GM19351 (cell line): ENCODE results near the gene COA8.

Experiments used
- ATAC-seq: cut with Tn5 transposase; IDR thresholded peaks from one replicate; pipeline ENCODE4 v1.9.1; 2021; ENCODE audit warnings: mild to moderate bottlenecking, moderate library complexity; ENCODE audit not compliant: unreplicated experiment

Gene COA8

GRCh38 chr14:103547941-103548462, 14.8 kb upstream of the COA8 start:
- no peak for ATAC-seq

GRCh38 chr14:103548463-103549351, 14.1 kb upstream of the COA8 start:
- no peak for ATAC-seq

- ATAC-seq: no peak
Observed at GRCh38 chr14:103549361-103550311, 13.1 kb upstream of the COA8 start.

- no peak for ATAC-seq
Observed at GRCh38 chr14:103550451-103551337, 12.1 kb upstream of the COA8 start.

- ATAC-seq: no peak
Observed at GRCh38 chr14:103551338-103551762, 11.4 kb upstream of the COA8 start.

GRCh38 chr14:103552011-103552845, 10.5 kb upstream of the COA8 start:
- no peak for ATAC-seq

GRCh38 chr14:103552846-103553210, 9.9 kb upstream of the COA8 start:
- ATAC-seq: no peak

- no peak for ATAC-seq
Observed at GRCh38 chr14:103555559-103556337, 7.0 kb upstream of the COA8 start.

- ATAC-seq: no peak
Observed at GRCh38 chr14:103556946-103557758, 5.6 kb upstream of the COA8 start.

- ATAC-seq: no peak
Observed at GRCh38 chr14:103558071-103558882, 4.5 kb upstream of the COA8 start.

GRCh38 chr14:103559766-103560165, 3.0 kb upstream of the COA8 start:
- no peak for ATAC-seq

GRCh38 chr14:103560691-103561090, 2.1 kb upstream of the COA8 start:
- no peak for ATAC-seq

- ATAC-seq: peak; percentile 27
Observed at GRCh38 chr14:103561381-103562178, 1.2 kb upstream of the COA8 start.

GRCh38 chr14:103562179-103562428, 656 bp upstream of the COA8 start:
- peak; percentile 54 for ATAC-seq

- ATAC-seq: no peak
Observed at GRCh38 chr14:103563226-103563620, 463 bp downstream of the COA8 start.

- ATAC-seq: no peak
Observed at GRCh38 chr14:103563844-103564505, 1.2 kb downstream of the COA8 start.
